ENCODE results near the gene CD164. TPM values are rescaled to one million over a fixed set of nuclear protein-coding genes. Genes with fewer than 3 reads are reported as not detected.

Gene CD164
- total RNA-seq, 1 donor from 2014 or later: 115 TPM

GRCh38 chr6:109396046-109396718, 13.9 kb upstream of the CD164 start:
- TF ChIP-seq POLR2A (IDR thresholded peaks at IDR 0.05) (no peak), POLR2AphosphoS5 (IDR thresholded peaks at IDR 0.05; ENCODE audit: insufficient read depth in 1 of 2, low read depth in 1 of 2) (no peak)
- TF ChIP-seq, protein P1, sequence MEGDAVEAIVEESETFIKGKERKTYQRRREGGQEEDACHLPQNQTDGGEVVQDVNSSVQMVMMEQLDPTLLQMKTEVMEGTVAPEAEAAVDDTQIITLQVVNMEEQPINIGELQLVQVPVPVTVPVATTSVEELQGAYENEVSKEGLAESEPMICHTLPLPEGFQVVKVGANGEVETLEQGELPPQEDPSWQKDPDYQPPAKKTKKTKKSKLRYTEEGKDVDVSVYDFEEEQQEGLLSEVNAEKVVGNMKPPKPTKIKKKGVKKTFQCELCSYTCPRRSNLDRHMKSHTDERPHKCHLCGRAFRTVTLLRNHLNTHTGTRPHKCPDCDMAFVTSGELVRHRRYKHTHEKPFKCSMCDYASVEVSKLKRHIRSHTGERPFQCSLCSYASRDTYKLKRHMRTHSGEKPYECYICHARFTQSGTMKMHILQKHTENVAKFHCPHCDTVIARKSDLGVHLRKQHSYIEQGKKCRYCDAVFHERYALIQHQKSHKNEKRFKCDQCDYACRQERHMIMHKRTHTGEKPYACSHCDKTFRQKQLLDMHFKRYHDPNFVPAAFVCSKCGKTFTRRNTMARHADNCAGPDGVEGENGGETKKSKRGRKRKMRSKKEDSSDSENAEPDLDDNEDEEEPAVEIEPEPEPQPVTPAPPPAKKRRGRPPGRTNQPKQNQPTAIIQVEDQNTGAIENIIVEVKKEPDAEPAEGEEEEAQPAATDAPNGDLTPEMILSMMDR (IDR thresholded peaks at IDR 0.05): no peak
- Histone ChIP-seq H3K9me3 (no peaks in the 10 kb centered on the region), H3K27me3 (no peaks in the 10 kb centered on the region), H3K4me3 (no peak overlapping the region), H3K27ac (no peak overlapping the region), H3K36me3 (no peaks in the 10 kb centered on the region), H3K4me1 (no peaks in the 10 kb centered on the region)
- intact Hi-C loops (cut with DNase I): no loop called here
- no peak for DNase-seq (ENCODE audit: extremely low spot score in 2 of 2)

- Histone ChIP-seq H3K9me3 (no peaks in the 10 kb centered on the region), H3K27ac (no peak overlapping the region), H3K36me3 (no peaks in the 10 kb centered on the region), H3K4me1 (no peaks in the 10 kb centered on the region), H3K4me3 (no peak overlapping the region), H3K27me3 (no peaks in the 10 kb centered on the region)
- TF ChIP-seq, protein P1 (IDR thresholded peaks at IDR 0.05): no peak
- peak in 1 of 2 donors; percentile 43 for TF ChIP-seq POLR2AphosphoS5 (IDR thresholded peaks at IDR 0.05; ENCODE audit: insufficient read depth in 1 of 2, low read depth in 1 of 2)
- no peak for DNase-seq (ENCODE audit: extremely low spot score in 2 of 2)
- intact Hi-C loops (cut with DNase I): no loop called here
Observed at GRCh38 chr6:109393886-109394281, 11.6 kb upstream of the CD164 start.

- TF ChIP-seq, protein P1 (IDR thresholded peaks at IDR 0.05): no peak
- no peak for TF ChIP-seq POLR2AphosphoS5 (IDR thresholded peaks at IDR 0.05; ENCODE audit: insufficient read depth in 1 of 2, low read depth in 1 of 2)
- TF ChIP-seq POLR2A (IDR thresholded peaks at IDR 0.05): no peak
- no peaks in the 10 kb centered on the region for H3K4me1 ChIP-seq
- no peak overlapping the region for H3K4me3 ChIP-seq
- H3K36me3 ChIP-seq: no peaks in the 10 kb centered on the region
- H3K9me3 ChIP-seq: no peaks in the 10 kb centered on the region
- DNase-seq (ENCODE audit: extremely low spot score in 2 of 2): no peak
- no peaks in the 10 kb centered on the region for H3K27me3 ChIP-seq
- H3K27ac ChIP-seq: no peak overlapping the region
- intact Hi-C loops (cut with DNase I): no loop called here
Observed at GRCh38 chr6:109393157-109393885, 11.1 kb upstream of the CD164 start.

DNA sequence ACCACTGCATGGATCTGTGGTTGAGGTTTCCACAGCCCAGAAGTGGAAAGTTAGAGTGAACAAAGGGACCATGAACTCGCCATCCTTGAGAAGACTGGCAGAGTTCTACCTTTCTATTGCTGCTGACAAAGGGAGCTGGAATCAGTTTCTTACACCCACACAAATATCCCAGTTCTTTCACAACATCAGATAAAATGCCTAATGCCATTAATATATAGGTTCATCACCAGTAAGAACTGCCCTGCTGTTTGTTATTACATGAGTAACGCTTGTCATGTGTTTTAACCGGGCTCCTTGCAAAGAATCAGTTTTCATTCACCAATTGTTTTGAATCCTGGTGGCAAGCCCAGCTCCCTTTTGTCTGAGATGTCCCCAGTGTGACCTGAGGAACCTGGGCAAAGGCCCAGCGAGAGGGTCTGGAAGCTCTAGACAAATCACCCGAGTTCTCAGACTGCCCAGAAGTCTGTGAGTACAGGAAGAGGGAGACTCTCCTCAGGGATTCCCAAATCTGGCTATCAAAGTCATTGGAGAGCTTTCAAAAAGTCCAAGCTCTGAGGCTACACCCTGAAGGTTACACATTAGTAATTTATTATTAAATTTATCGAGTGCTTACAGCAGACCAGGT, 7.5 kb upstream of the CD164 start:
- no peaks in the 10 kb centered on the region for H3K27me3 ChIP-seq
- H3K4me1 ChIP-seq: peaks cover 7% of the 10 kb centered on the region
- H3K27ac ChIP-seq: no peak overlapping the region
- intact Hi-C loops (cut with DNase I): loop anchor here (10.0 kb wide), 1 partner anchor 835 kb away; no protein-coding TSS in a partner anchor
- no peak overlapping the region for H3K4me3 ChIP-seq
- H3K9me3 ChIP-seq: no peaks in the 10 kb centered on the region
- TF ChIP-seq, protein P1 (IDR thresholded peaks at IDR 0.05): no peak
- TF ChIP-seq POLR2AphosphoS5 (IDR thresholded peaks at IDR 0.05; ENCODE audit: insufficient read depth in 1 of 2, low read depth in 1 of 2): no peak
- TF ChIP-seq POLR2A (IDR thresholded peaks at IDR 0.05): no peak
- H3K36me3 ChIP-seq: no peaks in the 10 kb centered on the region
- no peak for DNase-seq (ENCODE audit: extremely low spot score in 2 of 2)

Measured in vagina (tissue), 2 donors.